Keratinocyte (primary cell): ENCODE data around the gene RPL29. TPM values are rescaled to one million over a fixed set of nuclear protein-coding genes. Genes with fewer than 3 reads are reported as not detected.

Source experiments
- DNase-seq: peaks from one replicate; pipeline ENCODE4 v3.0.0-alpha.2; 2011; ENCODE audit warnings: low read depth, missing footprints, low spot score
- FAIRE-seq: peaks from 2 replicates; lab custom pipeline; 2011; peaks lifted over from hg19 to GRCh38; lab: Jason Lieb, UNC
- H2AFZ ChIP-seq: 2 replicates; pipeline ENCODE4 v1.6.0; 2012; ENCODE audit warnings: low read length, control low read depth, inconsistent platforms; ENCODE audit not compliant: control insufficient read depth
- H3K27ac ChIP-seq: 2 replicates; pipeline ENCODE4 v1.5.1; 2011; ENCODE audit warnings: low read length; ENCODE audit not compliant: control insufficient read depth, insufficient read depth
- H3K27me3 ChIP-seq: 3 replicates; pipeline ENCODE4 v1.6.0; 2011; ENCODE audit warnings: low read length; ENCODE audit not compliant: control insufficient read depth, insufficient read depth; ENCODE audit errors: extremely low read depth
- H3K36me3 ChIP-seq, 2 experiments: 2 replicates in 1 of 2; 3 replicates in 1 of 2; pipeline ENCODE4 v1.5.1; 2011; ENCODE audit warnings: low read length in 2 of 2, mild to moderate bottlenecking in 1 of 2; ENCODE audit not compliant: control insufficient read depth in 2 of 2, insufficient read depth in 2 of 2; ENCODE audit errors: extremely low read depth in 1 of 2
- H3K4me1 ChIP-seq: 3 replicates; pipeline ENCODE4 v1.5.1; 2011; ENCODE audit warnings: low read length; ENCODE audit not compliant: control insufficient read depth, insufficient read depth; ENCODE audit errors: extremely low read depth
- H3K4me2 ChIP-seq: 3 replicates; pipeline ENCODE4 v1.6.0; 2011; ENCODE audit warnings: low read depth, low read length; ENCODE audit not compliant: control insufficient read depth, insufficient read depth; ENCODE audit errors: extremely low read depth
- H3K4me3 ChIP-seq, 3 experiments: fragments of 200-600 bp in 1 of 3; sonication (generic) in 1 of 3; 2 replicates in 2 of 3; 3 replicates in 1 of 3; pipeline ENCODE4 v1.5.1; 2011 to 2016; ENCODE audit warnings: low read length in 3 of 3, mild to moderate bottlenecking in 3 of 3, control low read depth in 2 of 3, inconsistent platforms in 1 of 3, low read depth in 1 of 3, mixed read lengths in 1 of 3, mixed run types in 1 of 3, moderate library complexity in 1 of 3; ENCODE audit not compliant: control insufficient read depth in 2 of 3, insufficient read depth in 2 of 3; ENCODE audit errors: extremely low read depth in 1 of 3
- H3K79me2 ChIP-seq: 2 replicates; pipeline ENCODE4 v1.6.0; 2012; ENCODE audit warnings: low read length; ENCODE audit not compliant: control insufficient read depth, insufficient read depth
- H3K9ac ChIP-seq: 3 replicates; pipeline ENCODE4 v1.6.0; 2011; ENCODE audit warnings: low read length; ENCODE audit not compliant: control insufficient read depth, insufficient read depth; ENCODE audit errors: extremely low read depth
- H3K9me1 ChIP-seq: 3 replicates; pipeline ENCODE4 v1.6.0; 2011; ENCODE audit warnings: low read length; ENCODE audit not compliant: control insufficient read depth, insufficient read depth; ENCODE audit errors: extremely low read depth
- H3K9me3 ChIP-seq: 2 replicates; pipeline ENCODE4 v1.5.1; 2012; ENCODE audit warnings: low read depth, low read length; ENCODE audit not compliant: control insufficient read depth
- H4K20me1 ChIP-seq: 3 replicates; pipeline ENCODE4 v1.6.0; 2011; ENCODE audit warnings: low read length; ENCODE audit not compliant: control insufficient read depth, insufficient read depth; ENCODE audit errors: extremely low read depth
- EZH2 ChIP-seq: IDR thresholded peaks from one replicate; pipeline ENCODE4 v1.6.1; 2012; ENCODE audit warnings: inconsistent platforms, mild to moderate bottlenecking, low read length, moderate library complexity
- dilution Hi-C: fragments of 300-500 bp; cut with MboI; formaldehyde crosslinking; loops from one replicate; pipeline ENCODE4 v1.7.0; 2020; ENCODE audit warnings: low sequenced_read_pairs; ENCODE audit not compliant: extremely low pct_ligation_motif_present
- polyA plus RNA-seq, 5 experiments: library from polyadenylated mRNA; depleted of rRNA in 3 of 5; stranded (reverse) in 3 of 5; stranded (forward) in 1 of 5; unstranded in 1 of 5; fragments of >200 nt; gene quantifications; 1 replicate in 1 of 5; 2 replicates in 3 of 5; 3 replicates in 1 of 5; pipeline versions ENCODE4 v1.2.1 to v1.2.3, GENCODE V29; 2011 to 2012; ENCODE audit warnings: missing spikeins in 2 of 5, low read depth in 1 of 5, low replicate concordance in 1 of 5
- TF ChIP-seq, protein P1 (sequence below), 3 experiments: IDR thresholded peaks in 1 of 3; conservative IDR thresholded peaks in 1 of 3; optimal IDR thresholded peaks in 1 of 3; 2 replicates in 2 of 3; 3 replicates in 1 of 3; pipeline versions ENCODE3 to v1.5.1; 2011; ENCODE audit warnings: low read length in 3 of 3, mild to moderate bottlenecking in 3 of 3, moderate library complexity in 2 of 3, control low read depth in 1 of 3, inconsistent platforms in 1 of 3; ENCODE audit not compliant: insufficient read depth in 2 of 3; ENCODE audit errors: extremely low read depth in 1 of 3

RPL29 gene
- polyA plus RNA-seq, 1 donor (not counting 4 experiments of a cell fraction or from before 2014, with no cell fraction given): 1,648 TPM

DNA sequence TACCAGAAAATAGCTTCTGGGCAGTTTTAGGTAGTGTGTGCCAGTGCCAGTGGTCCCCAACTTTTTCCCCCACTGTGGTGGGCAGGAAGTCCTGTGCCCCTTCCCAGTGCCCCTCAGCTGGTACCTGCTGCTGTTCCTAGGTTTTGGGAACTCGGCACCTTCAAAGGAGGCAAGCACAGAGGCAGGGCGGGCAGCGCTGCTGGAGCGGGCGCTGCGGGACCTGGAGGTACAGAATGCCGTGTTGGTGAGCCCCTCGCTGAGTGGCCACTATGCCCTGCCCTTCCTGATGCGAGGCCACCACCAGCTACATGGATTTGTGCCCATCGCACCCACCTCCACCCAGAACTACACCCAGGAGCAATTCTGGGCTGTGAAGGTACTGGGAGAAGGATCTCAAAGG lies 15.4 kb downstream of the RPL29 start:
- H3K9ac ChIP-seq: no peak overlapping the region

DNA sequence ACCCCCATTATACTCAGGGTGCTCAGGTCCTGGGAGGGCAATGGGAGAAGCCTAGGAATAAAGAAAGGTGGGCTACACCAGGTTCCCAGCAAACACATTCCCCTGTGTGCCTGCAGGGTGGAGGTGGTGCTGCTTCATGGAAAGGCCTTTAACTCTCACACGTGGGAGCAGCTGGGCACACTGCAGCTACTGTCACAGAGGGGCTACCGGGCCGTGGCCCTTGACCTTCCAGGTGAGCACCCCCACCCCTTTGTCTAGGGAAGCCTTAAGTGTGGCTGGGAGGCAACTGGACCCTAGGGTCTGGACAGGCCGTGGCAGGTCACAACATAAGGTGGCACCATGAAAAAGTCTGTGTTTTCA lies 17.6 kb downstream of the RPL29 start:
- Histone ChIP-seq H2AFZ (no peak overlapping the region), H3K36me3 (no peaks in the 10 kb centered on the region), H3K4me2 (peak overlapping the region; percentile 39), H3K9me3 (no peaks in the 10 kb centered on the region), H3K79me2 (peaks cover 4% of the 10 kb centered on the region), H4K20me1 (no peaks in the 10 kb centered on the region), H3K9ac (peak overlapping the region; percentile 33), H3K4me3 (no peak overlapping the region), H3K9me1 (no peaks in the 10 kb centered on the region), H3K27ac (peak overlapping the region; percentile 22), H3K27me3 (no peaks in the 10 kb centered on the region), H3K4me1 (peaks cover 40% of the 10 kb centered on the region)
- DNase-seq: no peak
- dilution Hi-C loops: no loop called here
- TF ChIP-seq, protein P1, sequence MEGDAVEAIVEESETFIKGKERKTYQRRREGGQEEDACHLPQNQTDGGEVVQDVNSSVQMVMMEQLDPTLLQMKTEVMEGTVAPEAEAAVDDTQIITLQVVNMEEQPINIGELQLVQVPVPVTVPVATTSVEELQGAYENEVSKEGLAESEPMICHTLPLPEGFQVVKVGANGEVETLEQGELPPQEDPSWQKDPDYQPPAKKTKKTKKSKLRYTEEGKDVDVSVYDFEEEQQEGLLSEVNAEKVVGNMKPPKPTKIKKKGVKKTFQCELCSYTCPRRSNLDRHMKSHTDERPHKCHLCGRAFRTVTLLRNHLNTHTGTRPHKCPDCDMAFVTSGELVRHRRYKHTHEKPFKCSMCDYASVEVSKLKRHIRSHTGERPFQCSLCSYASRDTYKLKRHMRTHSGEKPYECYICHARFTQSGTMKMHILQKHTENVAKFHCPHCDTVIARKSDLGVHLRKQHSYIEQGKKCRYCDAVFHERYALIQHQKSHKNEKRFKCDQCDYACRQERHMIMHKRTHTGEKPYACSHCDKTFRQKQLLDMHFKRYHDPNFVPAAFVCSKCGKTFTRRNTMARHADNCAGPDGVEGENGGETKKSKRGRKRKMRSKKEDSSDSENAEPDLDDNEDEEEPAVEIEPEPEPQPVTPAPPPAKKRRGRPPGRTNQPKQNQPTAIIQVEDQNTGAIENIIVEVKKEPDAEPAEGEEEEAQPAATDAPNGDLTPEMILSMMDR (optimal IDR thresholded peaks at IDR 0.05 in 1 of 3, IDR thresholded peaks at IDR 0.05 in 1 of 3, conservative IDR thresholded peaks at IDR 0.05 in 1 of 3; ENCODE audit: extremely low read depth in 1 of 3, insufficient read depth in 2 of 3, low read length in 3 of 3): no peak
- no peak for TF ChIP-seq EZH2
- FAIRE-seq: no peak

More for the DNA sequence above, 15.4 kb downstream of the RPL29 start:
- Histone ChIP-seq H2AFZ (no peak overlapping the region), H3K79me2 (peaks cover 4% of the 10 kb centered on the region), H3K4me1 (peaks cover 34% of the 10 kb centered on the region), H3K4me2 (no peak overlapping the region), H3K9me1 (no peaks in the 10 kb centered on the region), H3K9me3 (no peaks in the 10 kb centered on the region), H3K27ac (no peak overlapping the region), H4K20me1 (no peaks in the 10 kb centered on the region), H3K4me3 (no peak overlapping the region), H3K36me3 (no peaks in the 10 kb centered on the region), H3K27me3 (no peaks in the 10 kb centered on the region)
- dilution Hi-C loops: no loop called here
- FAIRE-seq (no peak), DNase-seq (no peak)
- TF ChIP-seq, protein P1 (optimal IDR thresholded peaks at IDR 0.05 in 1 of 3, IDR thresholded peaks at IDR 0.05 in 1 of 3, conservative IDR thresholded peaks at IDR 0.05 in 1 of 3; ENCODE audit: extremely low read depth in 1 of 3, insufficient read depth in 2 of 3, low read length in 3 of 3): no peak
- TF ChIP-seq EZH2: no peak
